HG02759 (cell line): Measurements from ENCODE around the gene AGXT.

Experiments used
- ATAC-seq: cut with Tn5 transposase; IDR thresholded peaks from one replicate; pipeline ENCODE4 v1.9.1; 2021; ENCODE audit warnings: mild to moderate bottlenecking, moderate library complexity; ENCODE audit not compliant: unreplicated experiment

AGXT gene

GRCh38 chr2:240868286-240869108 is at the start of gene AGXT:
TSS of gene AGXT (plus strand) at chr2:240868824. CDS start at chr2:240868866, 42 bp downstream.
- ATAC-seq: no peak

DNA sequence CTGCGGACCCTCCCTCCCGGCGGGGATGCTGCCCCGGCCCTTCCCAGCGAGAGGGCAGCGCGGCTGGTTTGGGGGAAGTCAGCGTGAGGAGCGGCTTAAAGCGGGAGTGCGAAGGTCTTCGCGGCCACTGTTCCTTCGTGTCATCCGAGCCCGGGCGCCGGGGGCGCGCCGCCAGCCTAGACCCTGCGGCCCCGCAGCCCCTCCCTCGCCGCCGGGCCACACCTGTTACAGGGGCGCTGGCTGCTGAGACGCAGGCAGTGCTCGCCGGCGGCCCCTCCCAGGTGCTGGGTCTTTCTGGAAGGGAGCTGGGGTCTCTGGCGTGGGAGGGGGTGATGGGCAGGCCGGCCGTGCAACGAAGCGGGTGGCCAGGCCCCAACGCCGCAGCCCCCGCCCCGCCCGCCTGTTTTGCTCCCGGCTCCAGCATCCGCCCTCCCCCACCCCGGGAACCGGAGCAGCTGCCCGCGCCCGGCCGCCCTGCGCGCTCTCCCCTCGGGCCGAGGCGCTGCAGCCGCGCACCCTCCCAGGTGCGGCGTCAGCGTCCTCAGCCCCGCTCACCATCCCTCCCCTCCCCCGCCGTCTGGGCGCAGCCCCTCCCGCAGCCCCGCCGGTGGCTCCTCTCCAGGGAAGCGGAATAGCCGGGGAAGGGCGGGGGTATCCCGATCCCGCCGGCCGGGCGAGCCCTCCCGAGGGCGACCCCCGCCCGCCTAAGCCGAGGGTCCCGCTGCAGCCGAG is 49.3 kb upstream of the AGXT start:
- no peak for ATAC-seq

- ATAC-seq: no peak
Observed at GRCh38 chr2:240819858-240820606, 48.6 kb upstream of the AGXT start, which contains the start of gene KIF1A. TSS of gene KIF1A (minus strand) at chr2:240820219. CDS start at chr2:240797752, 22,467 bp downstream.

GRCh38 chr2:240820607-240821428 is 47.8 kb upstream of the AGXT start:
- ATAC-seq: no peak

DNA sequence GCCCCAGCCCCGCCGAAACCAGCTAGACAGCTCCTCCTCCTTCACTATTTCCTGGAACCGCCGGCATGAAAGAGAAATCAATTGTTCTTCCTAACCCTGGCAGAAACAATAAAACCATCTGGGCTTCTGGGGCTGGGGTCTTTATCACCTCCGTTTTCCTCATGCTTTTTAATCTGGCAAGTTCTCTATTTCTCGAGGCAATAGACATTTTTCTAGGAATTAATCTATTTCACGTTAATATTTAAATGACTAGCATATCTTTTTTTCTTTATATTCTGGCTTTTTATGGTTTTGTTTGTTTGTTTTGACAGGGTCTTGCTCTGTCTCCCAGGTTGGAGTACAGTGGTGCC is 47.2 kb upstream of the AGXT start:
- ATAC-seq: no peak

DNA sequence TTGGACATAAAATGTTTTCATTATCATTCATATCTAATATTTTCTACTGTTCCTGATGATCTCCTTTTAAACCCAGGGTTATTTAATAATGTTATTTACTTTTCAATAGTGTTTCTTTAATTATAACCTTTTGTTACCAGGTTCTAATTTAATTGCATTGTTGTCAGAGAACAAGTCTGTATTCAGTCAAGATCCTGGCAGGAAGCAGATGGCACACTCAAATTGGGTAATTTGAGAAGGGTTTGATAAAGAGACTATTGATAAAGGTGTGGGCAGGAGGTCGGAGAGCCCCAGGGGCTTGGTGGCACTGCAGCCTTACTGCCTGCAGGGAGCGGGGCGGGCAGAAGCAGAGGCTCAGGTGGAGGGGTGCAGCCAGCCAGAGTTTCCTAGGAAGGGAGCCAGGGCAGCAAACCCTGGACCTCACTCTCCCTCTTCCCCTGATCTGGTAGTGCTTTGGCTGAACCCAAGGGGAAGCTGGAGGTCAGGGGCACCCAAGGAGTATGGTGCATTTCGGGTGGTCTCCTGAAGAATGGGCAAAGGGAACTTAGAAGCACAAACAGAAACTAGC is 46.3 kb upstream of the AGXT start:
- ATAC-seq: no peak

DNA sequence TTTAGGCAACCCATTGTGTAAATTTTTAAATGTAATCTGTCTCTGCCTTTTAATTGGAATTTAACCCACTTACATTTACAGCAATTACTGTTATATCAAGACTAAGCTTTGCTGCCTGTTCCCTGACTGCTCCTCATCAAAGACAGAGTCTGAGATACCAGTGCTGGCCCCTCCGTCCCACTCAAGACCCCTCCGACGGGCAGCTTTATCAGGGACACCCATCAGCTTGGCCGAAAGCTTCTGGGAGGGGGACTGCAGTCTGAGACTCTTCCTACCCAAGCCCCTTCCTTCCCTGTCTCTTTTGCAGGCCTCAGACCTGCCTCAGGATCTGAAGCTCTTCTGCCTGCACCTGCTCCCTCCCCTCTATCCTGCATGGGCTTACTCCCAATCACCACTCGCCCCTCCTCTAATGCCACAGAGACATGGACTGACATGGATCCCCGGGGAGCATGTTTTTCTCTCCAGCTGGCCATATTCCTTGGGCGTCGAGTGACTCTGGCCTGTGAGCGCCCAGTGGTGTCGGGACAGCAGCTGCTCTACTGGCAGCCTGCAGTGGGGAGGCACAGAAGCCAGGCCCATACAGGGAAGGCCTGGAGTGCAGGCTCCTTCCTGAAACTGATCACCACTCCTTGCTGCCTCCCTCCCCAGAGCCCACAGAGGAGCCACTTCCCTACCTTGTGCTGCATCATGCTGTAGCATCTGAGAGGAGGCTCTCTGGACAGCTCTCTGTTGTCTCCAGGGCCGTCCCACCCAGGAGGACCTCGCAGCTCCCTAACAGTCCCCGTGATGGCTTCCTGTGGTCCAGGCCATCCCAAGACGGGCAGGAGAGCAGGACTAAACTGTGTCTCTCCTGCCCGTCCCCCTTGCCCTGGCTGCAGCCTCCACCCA is 44.9 kb upstream of the AGXT start:
- ATAC-seq: no peak

- ATAC-seq: no peak
Observed at GRCh38 chr2:240825476-240825875, 43.1 kb upstream of the AGXT start.

DNA sequence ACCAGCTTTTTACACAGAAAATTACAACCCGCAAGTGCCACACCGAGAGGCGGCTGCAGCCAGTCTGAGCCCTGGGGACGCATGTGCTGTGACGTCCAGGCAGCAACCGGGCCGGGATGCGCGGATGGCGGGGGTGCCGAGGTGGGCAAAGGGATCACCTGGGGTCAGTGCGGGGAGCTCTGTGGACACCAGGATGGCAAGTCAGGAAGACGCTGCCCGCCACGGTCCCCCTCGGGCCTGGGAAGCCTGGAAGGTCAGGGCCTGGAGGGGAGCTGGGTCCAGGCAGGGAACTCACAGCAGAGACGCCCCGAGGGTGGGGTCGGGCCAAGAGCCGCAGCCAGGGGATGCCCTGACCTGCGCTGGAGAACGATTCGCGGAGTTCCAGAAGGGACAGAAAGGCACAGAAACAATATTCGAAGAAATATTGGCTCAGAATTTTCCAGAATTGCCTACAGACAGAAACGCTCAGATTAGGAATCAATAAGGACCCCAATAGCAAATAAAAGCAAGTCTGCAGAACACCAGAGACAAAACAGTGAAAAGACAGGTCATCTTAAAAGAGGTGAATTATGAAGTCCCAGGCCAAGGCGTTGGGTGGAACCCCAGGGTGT is 36.9 kb upstream of the AGXT start:
- no peak for ATAC-seq

GRCh38 chr2:240832205-240832727 is 36.4 kb upstream of the AGXT start:
- peak; percentile 85 for ATAC-seq

- ATAC-seq: no peak
Observed at GRCh38 chr2:240832921-240833494, 35.6 kb upstream of the AGXT start.

DNA sequence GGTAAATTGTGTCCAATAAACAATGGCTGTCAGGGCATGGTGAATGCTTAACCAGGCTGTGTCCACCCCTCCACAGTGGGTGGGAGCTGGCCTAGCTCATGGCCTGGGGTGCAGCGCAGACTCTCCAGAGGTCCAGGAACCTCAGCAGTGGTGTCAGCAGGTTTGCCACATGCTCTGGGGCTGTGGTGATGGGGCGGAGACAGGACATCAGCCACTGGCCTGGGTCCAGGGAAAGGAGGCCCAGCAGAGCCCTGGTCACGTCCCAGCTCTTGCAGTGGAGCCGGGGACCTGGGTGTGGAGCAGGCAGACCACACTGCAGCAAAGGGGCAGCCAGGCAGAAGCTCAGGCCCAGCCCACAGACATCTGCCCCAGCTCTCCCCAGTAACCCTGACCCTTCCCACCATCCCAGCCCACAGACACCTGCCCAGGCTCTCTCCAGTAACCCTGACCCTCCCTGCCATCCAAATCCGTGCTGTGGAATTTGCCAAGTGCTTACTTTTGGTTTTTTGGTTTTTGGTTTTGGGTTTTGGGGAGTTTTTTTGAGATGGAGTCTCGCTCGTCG is 34.8 kb upstream of the AGXT start:
- no peak for ATAC-seq

DNA sequence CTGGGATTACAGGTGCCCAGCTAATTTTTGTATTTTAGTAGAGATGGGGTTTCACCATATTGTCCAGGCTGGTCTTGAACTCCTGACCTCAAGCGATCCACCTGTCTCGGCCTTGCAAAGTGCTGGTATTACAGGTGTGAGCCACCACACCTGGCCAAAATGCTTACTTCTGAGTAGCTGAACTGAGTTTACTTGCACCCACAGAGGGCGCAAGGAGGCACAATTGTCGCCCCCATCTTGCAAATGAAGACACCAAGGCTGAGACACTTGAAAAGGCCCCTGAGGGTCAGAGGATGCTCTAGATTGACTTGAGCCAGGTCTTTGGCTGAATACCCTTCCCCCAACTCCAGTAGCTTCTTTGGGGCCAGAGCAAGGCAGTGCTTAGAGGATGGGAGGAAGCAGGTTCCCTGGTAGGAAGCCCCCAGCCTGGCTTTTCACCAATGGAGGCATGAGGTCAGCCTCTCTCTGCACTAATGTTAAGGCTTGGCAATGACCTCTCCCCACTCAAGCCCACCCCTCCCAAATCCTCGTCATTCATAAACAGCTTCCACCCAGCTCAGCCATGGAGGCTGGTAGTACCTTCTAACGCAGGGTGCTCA is 34.1 kb upstream of the AGXT start:
- ATAC-seq: no peak

DNA sequence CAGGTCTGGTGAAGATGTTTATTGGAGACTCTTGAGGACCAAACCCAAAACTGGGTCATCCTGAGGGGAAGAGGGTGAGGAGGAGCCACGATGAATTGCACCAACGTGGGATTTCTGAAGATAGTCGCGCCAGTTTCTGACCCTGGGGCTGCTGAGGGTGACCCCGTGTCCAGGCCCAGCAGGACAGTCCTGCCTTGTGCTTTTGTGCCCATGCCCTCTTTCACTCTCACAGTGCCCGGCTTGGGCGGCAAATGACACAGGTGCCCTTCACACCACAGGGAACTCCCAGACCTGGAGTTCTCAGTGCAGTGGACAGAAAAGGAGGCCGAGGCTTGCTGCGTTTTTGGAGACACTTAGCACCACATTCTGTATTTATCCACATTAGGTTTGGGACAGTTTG is 33.1 kb upstream of the AGXT start:
- ATAC-seq: no peak

DNA sequence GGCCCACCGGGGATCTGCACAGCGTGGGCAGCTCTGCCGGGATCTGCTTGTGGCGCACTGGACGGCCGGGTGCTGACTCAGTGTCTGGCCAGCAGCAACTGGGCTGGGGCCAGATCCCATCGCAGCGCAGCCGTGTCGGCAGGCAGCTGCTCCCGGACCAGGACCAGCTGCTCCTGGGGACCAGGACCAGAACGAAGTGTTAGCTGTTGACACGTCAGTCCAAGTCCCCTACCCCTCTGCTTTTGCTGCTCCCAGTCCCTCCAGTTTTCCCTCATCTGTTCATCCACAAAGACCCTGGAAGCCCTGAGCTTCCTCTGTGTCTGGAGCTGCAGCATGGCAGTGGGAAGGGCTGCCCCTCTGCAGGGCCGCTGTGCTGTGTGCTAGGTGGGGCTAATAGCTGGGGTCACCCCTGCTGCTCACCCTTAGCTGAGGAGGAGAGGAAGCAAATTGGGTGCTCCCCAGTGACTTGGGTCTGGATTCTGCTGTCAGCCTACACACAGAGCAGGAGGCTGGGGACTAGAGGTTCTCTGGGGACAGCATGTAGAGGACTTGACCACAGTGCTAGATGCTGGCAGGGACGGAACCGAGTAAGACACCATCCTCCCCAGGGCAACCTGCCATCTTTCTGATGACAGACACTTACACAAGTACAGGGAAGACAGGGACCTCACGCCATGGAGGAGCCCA is 31.7 kb upstream of the AGXT start:
- ATAC-seq: no peak

DNA sequence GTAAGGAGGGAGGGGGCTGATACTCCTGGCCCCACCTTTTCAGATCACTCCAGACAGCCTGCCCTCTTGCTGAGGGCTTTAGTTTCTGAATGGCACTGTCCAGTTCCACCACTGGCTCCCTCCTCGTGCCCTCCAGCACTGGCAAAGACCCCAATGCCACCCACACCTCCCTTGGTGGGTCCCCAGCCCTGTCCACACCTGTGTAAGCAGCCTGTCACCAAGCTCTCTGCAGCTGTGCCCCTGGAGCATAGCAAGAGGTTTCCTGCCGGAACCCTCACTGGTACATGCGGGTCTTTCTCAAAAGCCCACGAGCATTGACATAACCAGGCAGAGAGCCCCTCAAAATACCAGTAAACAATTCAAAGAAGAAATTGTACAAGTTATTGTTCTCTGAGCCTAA is 31.0 kb upstream of the AGXT start:
- ATAC-seq: no peak
